K562 (cell line): ENCODE data around the gene BNC2. TPM values are rescaled to one million over a fixed set of nuclear protein-coding genes. Genes with fewer than 3 reads are reported as not detected.

Experiments used
- ATAC-seq: fragments of 200-7000 bp; cut with Tn5 transposase; 3 replicates; pipeline ENCODE4 v1.9.1; 2020; ENCODE audit warnings: moderate library complexity
- BruUV-seq: library from RNA; stranded (reverse); fragments of 400-500 nt; replicated peaks from 2 replicates; lab custom pipeline; 2021; lab: Mats Ljungman, UMichigan
- CTCF ChIA-PET: fragments of 300-600 bp; formaldehyde crosslinking; extraction: SDS; loops from one replicate; lab custom pipeline; 2021; ENCODE audit warnings: low intra/inter-chr PET ratio; lab: Yijun Ruan, JAX
- POLR2A ChIA-PET: fragments of 300-600, 350-650 bp; sonication (Branson Sonifier 250); formaldehyde crosslinking; extraction: SDS; loops from one replicate; lab custom pipeline; 2021; ENCODE audit warnings: antibody characterized with exemption, inconsistent platforms; lab: Yijun Ruan, JAX
- DNase-seq, 4 experiments: peaks; one replicate each; pipeline versions ENCODE4 v3.0.0 to v3.0.0-alpha.2; 2011 to 2018; ENCODE audit warnings: low spot score in 3 of 4, mixed read lengths in 3 of 4; ENCODE audit errors: extremely low read depth in 1 of 4
- FAIRE-seq: peaks from 2 replicates; lab custom pipeline; 2011; peaks lifted over from hg19 to GRCh38; lab: Jason Lieb, UNC
- H2AFZ ChIP-seq: 2 replicates; pipeline ENCODE4 v1.6.0; 2011; ENCODE audit warnings: low read depth, low read length, control low read depth, inconsistent platforms
- H3K27ac ChIP-seq: fragments of 200-600 bp; 3 replicates; pipeline ENCODE4 v1.8.0; 2011; ENCODE audit warnings: low read depth, mild to moderate bottlenecking, control low read depth, inconsistent platforms, low read length, moderate library complexity, mixed read lengths; ENCODE audit errors: extremely low read depth
- H3K27me3 ChIP-seq, 2 experiments: fragments of 300-600 bp in 1 of 2; 2 replicates in 1 of 2; 3 replicates in 1 of 2; pipeline versions ENCODE4 v1.6.0 to v1.8.0; 2011; ENCODE audit warnings: inconsistent platforms in 2 of 2, low read length in 2 of 2, mild to moderate bottlenecking in 1 of 2, mixed read lengths in 1 of 2, moderate library complexity in 1 of 2; ENCODE audit not compliant: control insufficient read depth in 2 of 2, insufficient read depth in 2 of 2
- H3K36me3 ChIP-seq: fragments of 300-600 bp; 3 replicates; pipeline ENCODE4 v1.8.0; 2011; ENCODE audit warnings: mild to moderate bottlenecking, low read length, inconsistent platforms; ENCODE audit not compliant: control insufficient read depth, insufficient read depth
- H3K4me1 ChIP-seq, 2 experiments: fragments of 200-600 bp in 1 of 2; replicated peaks in 1 of 2; 2 replicates in 1 of 2; 3 replicates in 1 of 2; pipeline versions ENCODE4 v1.5.1 to v1.8.0; 2011; ENCODE audit warnings: inconsistent platforms in 2 of 2, low read length in 2 of 2, mild to moderate bottlenecking in 1 of 2, mixed read lengths in 1 of 2, moderate library complexity in 1 of 2; ENCODE audit not compliant: control insufficient read depth in 2 of 2, insufficient read depth in 2 of 2
- H3K4me2 ChIP-seq: 2 replicates; pipeline ENCODE4 v1.6.1; 2011; ENCODE audit warnings: low read length, control low read depth, inconsistent platforms, mixed read lengths; ENCODE audit not compliant: insufficient read depth
- H3K4me3 ChIP-seq: fragments of 200-600 bp; sonication (generic), shearing (Covaris generic); 2 replicates; pipeline ENCODE4 v1.5.1; 2016; ENCODE audit warnings: control low read depth, inconsistent platforms
- H3K79me2 ChIP-seq: fragments of 200-600 bp; 3 replicates; pipeline ENCODE4 v1.8.0; 2011; ENCODE audit warnings: low read length, inconsistent platforms; ENCODE audit not compliant: control insufficient read depth, insufficient read depth
- H3K9ac ChIP-seq, 2 experiments: 2 replicates each; pipeline versions ENCODE4 v1.6.0 to v1.6.1; 2011; ENCODE audit warnings: low read depth in 2 of 2, low read length in 2 of 2, control low read depth in 1 of 2, inconsistent platforms in 1 of 2, mild to moderate bottlenecking in 1 of 2, mixed read lengths in 1 of 2; ENCODE audit not compliant: insufficient read depth in 1 of 2
- H3K9me1 ChIP-seq: one replicate; pipeline ENCODE4 v1.6.0; 2011; ENCODE audit warnings: inconsistent platforms, mild to moderate bottlenecking, low read length, moderate library complexity; ENCODE audit not compliant: control insufficient read depth, insufficient read depth
- H3K9me3 ChIP-seq: replicated peaks from 2 replicates; pipeline ENCODE4 v1.5.1; 2011; ENCODE audit warnings: low read depth, low read length, inconsistent platforms; ENCODE audit not compliant: control insufficient read depth, insufficient read depth
- H4K20me1 ChIP-seq: replicated peaks from 2 replicates; pipeline ENCODE4 v1.6.1; 2011; ENCODE audit warnings: low read length, inconsistent platforms, mixed read lengths; ENCODE audit not compliant: control insufficient read depth, insufficient read depth
- GATAD2A ChIP-seq: fragments of 450-650 bp; IDR thresholded peaks from 2 replicates; pipeline ENCODE4 v1.6.1; 2017
- HDAC2 ChIP-seq: fragments of 450-650 bp; IDR thresholded peaks from 2 replicates; pipeline ENCODE4 v1.6.1; 2016; ENCODE audit warnings: mild to moderate bottlenecking
- ILF3 ChIP-seq: fragments of 450-650 bp; IDR thresholded peaks from 2 replicates; pipeline ENCODE4 v1.6.1; 2018; ENCODE audit warnings: antibody characterized with exemption, mild to moderate bottlenecking, moderate library complexity, borderline replicate concordance
- PHB2 ChIP-seq: fragments of 450-650 bp; IDR thresholded peaks from 2 replicates; pipeline ENCODE4 v1.6.1; 2017; ENCODE audit warnings: low read depth
- TAF1 ChIP-seq: IDR thresholded peaks from 2 replicates; pipeline ENCODE4 v1.6.1; 2011; ENCODE audit warnings: mild to moderate bottlenecking, low read length, moderate library complexity; ENCODE audit not compliant: insufficient read depth, control insufficient read depth, severe bottlenecking; ENCODE audit errors: extremely low read depth
- TGIF2 ChIP-seq: sonication (generic); formaldehyde crosslinking; IDR thresholded peaks from 2 replicates; pipeline ENCODE4 v1.8.1; 2022; ENCODE audit warnings: mild to moderate bottlenecking, missing genetic modification reagents, moderate library complexity
- ZNF232 ChIP-seq: sonication (generic); formaldehyde crosslinking; IDR thresholded peaks from 2 replicates; pipeline ENCODE4 v1.8.0; 2022; ENCODE audit warnings: mild to moderate bottlenecking, missing genetic modification reagents
- ZNF695 ChIP-seq: fragments of 450-650 bp; formaldehyde crosslinking; IDR thresholded peaks from 2 replicates; pipeline ENCODE4 v1.4.0; 2020; ENCODE audit warnings: mild to moderate bottlenecking, moderate library complexity
- WGBS: fragments of 100-300 bp; shearing (Covaris generic); methylation state at CpG from one replicate; pipeline ENCODE4 v1.1.6; 2016; ENCODE audit warnings: low coverage, mixed read lengths; ENCODE audit not compliant: insufficient coverage; ENCODE audit errors: missing lambda C conversion rate; 5-methylcytosine and 5-hydroxymethylcytosine counted together
- in situ Hi-C: fragments of 300-500 bp; cut with MboI; formaldehyde crosslinking; loops from 4 replicates; pipeline ENCODE4 v1.15.0; 2018; ENCODE audit warnings: inconsistent platforms, mixed read lengths
- intact Hi-C: fragments of 100-400 bp; cut with micrococcal nuclease; formaldehyde crosslinking; loops from 2 replicates; pipeline ENCODE4 v1.14.2; 2022
- polyA plus RNA-seq, 8 experiments: library from polyadenylated mRNA; depleted of rRNA in 4 of 8; stranded (reverse) in 5 of 8; unstranded in 3 of 8; fragments of >200 nt; fragmentation: Nextera tagmentation in 2 of 8; fragmentation: Illumina TruSeq in 1 of 8; extraction: Ambion mirVana in 2 of 8; extraction: Trizol in 1 of 8; gene quantifications; 2 replicates each; pipeline versions ENCODE4 v1.2.1 to v1.2.3, GENCODE V29; 2011 to 2014; ENCODE audit warnings: inconsistent platforms in 1 of 8, missing spikeins in 1 of 8
- total RNA-seq, 7 experiments: library from RNA; depleted of rRNA in 6 of 7; stranded (reverse); fragments of >200 nt in 6 of 7; fragmentation: Illumina TruSeq in 2 of 7; extraction: Trizol in 2 of 7; gene quantifications; 2 replicates each; pipeline versions ENCODE4 v1.2.1 to v1.2.3, GENCODE V29; 2011 to 2021; ENCODE audit warnings: low replicate concordance in 1 of 7
- TF ChIP-seq, protein P1 (sequence below): sonication (generic); formaldehyde crosslinking; IDR thresholded peaks from 2 replicates; pipeline ENCODE4 v1.8.1; 2022; ENCODE audit warnings: missing genetic modification reagents
- TF ChIP-seq, protein P2 (sequence below): fragments of 450-650 bp; conservative IDR thresholded peaks from 2 replicates; pipeline ENCODE4 v1.6.1; 2016; ENCODE audit warnings: missing genetic modification characterization, low read depth, mild to moderate bottlenecking, missing compliant biosample characterization, moderate library complexity
- TF ChIP-seq, protein P3 (sequence below): fragments of 250-450 bp; sonication (Bioruptor Pico); IDR thresholded peaks from 2 replicates; pipeline ENCODE4 v1.9.0; 2021; ENCODE audit warnings: mild to moderate bottlenecking
- TF ChIP-seq, protein P4 (sequence below): fragments of 250-450 bp; sonication (Bioruptor Pico); IDR thresholded peaks from 2 replicates; pipeline ENCODE4 v1.5.0; 2022; ENCODE audit warnings: mild to moderate bottlenecking

The BNC2 gene
- total and polyA plus RNA-seq, 9 of the 15 experiments (the other 6 are each of a cell fraction or from before 2014, with no cell fraction given), result not detected

DNA sequence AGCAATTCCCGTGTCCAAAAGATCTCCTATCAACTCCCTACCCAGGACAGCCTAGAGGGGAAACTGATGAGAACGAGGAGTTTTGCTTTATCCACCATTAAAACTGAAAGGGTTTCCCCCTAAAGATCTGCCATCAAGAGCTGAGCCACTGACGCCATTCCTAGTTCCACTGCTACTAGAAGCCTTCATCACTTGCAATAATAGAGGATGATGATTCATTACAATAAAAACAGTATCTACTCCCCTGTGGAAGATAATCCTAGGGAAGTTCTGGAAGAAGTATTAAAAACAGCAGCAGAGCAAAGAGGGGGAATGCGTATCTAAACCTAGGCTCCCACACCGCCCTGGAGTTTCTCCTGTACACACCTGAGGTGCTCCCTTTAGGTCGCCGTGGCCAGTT is 394.5 kb downstream of the BNC2 start (continued):
- TF ChIP-seq ZNF695 (CRISPR knock-in tag) (no peak), TGIF2 (CRISPR knock-in tag) (no peak), ZNF232 (no peak)
- TF ChIP-seq, protein P1, sequence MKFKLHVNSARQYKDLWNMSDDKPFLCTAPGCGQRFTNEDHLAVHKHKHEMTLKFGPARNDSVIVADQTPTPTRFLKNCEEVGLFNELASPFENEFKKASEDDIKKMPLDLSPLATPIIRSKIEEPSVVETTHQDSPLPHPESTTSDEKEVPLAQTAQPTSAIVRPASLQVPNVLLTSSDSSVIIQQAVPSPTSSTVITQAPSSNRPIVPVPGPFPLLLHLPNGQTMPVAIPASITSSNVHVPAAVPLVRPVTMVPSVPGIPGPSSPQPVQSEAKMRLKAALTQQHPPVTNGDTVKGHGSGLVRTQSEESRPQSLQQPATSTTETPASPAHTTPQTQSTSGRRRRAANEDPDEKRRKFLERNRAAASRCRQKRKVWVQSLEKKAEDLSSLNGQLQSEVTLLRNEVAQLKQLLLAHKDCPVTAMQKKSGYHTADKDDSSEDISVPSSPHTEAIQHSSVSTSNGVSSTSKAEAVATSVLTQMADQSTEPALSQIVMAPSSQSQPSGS (CRISPR knock-in tag), result no peak
- TF ChIP-seq, protein P2, sequence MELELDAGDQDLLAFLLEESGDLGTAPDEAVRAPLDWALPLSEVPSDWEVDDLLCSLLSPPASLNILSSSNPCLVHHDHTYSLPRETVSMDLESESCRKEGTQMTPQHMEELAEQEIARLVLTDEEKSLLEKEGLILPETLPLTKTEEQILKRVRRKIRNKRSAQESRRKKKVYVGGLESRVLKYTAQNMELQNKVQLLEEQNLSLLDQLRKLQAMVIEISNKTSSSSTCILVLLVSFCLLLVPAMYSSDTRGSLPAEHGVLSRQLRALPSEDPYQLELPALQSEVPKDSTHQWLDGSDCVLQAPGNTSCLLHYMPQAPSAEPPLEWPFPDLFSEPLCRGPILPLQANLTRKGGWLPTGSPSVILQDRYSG (tag), result no peak

DNA sequence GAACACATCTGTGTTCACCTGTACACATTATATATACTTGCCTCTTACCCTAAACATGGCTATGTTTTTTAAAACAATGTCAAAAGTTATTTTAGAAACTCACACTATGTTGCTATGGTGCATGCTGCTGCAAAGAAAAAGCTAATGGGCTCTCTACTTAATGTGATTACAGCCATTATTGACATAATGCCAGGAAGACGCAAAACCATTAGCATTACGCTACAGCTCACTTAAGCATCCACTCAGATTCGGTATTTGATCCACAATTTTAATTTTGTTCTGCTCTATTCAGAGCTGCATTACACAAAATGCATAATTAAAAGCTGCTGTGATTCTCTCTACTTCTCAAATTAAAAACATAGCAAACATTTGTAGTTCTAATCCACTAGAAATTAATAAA is 395.2 kb downstream of the BNC2 start:
- H3K4me2 ChIP-seq, result no peak overlapping the region
- BruUV-seq, result no TSS peak
- TF ChIP-seq HDAC2 (no peak), ZNF695 (CRISPR knock-in tag) (no peak), GATAD2A (no peak), TAF1 (no peak), ILF3 (no peak), PHB2 (no peak)
- TF ChIP-seq, protein P3, sequence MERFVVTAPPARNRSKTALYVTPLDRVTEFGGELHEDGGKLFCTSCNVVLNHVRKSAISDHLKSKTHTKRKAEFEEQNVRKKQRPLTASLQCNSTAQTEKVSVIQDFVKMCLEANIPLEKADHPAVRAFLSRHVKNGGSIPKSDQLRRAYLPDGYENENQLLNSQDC, result no peak
- TF ChIP-seq, protein P4, sequence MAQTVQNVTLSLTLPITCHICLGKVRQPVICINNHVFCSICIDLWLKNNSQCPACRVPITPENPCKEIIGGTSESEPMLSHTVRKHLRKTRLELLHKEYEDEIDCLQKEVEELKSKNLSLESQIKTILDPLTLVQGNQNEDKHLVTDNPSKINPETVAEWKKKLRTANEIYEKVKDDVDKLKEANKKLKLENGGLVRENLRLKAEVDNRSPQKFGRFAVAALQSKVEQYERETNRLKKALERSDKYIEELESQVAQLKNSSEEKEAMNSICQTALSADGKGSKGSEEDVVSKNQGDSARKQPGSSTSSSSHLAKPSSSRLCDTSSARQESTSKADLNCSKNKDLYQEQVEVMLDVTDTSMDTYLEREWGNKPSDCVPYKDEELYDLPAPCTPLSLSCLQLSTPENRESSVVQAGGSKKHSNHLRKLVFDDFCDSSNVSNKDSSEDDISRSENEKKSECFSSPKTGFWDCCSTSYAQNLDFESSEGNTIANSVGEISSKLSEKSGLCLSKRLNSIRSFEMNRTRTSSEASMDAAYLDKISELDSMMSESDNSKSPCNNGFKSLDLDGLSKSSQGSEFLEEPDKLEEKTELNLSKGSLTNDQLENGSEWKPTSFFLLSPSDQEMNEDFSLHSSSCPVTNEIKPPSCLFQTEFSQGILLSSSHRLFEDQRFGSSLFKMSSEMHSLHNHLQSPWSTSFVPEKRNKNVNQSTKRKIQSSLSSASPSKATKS (CRISPR knock-in tag), result no peak

More for the DNA sequence above, 395.2 kb downstream of the BNC2 start:
- Histone ChIP-seq H3K9me3 (no peaks in the 10 kb centered on the region), H3K36me3 (no peaks in the 10 kb centered on the region), H3K27me3 (no peaks in the 10 kb centered on the region), H3K4me1 (no peaks in the 10 kb centered on the region), H4K20me1 (no peaks in the 10 kb centered on the region), H3K9ac (no peak overlapping the region), H3K27ac (no peak overlapping the region), H3K79me2 (no peaks in the 10 kb centered on the region), H3K4me3 (no peak overlapping the region), H3K9me1 (no peaks in the 10 kb centered on the region), H2AFZ (no peak overlapping the region)
- intact Hi-C loops, result no loop called here
- in situ Hi-C loops, result no loop called here
- DNase-seq (no peak), FAIRE-seq (no peak), ATAC-seq (no peak)
- ChIA-PET CTCF (no interaction called here), POLR2A (no interaction called here)
- 2% methylated on average over 3 of the region's 3 CpGs for WGBS
